ENCODE data around the gene ADCY3.

DNA sequence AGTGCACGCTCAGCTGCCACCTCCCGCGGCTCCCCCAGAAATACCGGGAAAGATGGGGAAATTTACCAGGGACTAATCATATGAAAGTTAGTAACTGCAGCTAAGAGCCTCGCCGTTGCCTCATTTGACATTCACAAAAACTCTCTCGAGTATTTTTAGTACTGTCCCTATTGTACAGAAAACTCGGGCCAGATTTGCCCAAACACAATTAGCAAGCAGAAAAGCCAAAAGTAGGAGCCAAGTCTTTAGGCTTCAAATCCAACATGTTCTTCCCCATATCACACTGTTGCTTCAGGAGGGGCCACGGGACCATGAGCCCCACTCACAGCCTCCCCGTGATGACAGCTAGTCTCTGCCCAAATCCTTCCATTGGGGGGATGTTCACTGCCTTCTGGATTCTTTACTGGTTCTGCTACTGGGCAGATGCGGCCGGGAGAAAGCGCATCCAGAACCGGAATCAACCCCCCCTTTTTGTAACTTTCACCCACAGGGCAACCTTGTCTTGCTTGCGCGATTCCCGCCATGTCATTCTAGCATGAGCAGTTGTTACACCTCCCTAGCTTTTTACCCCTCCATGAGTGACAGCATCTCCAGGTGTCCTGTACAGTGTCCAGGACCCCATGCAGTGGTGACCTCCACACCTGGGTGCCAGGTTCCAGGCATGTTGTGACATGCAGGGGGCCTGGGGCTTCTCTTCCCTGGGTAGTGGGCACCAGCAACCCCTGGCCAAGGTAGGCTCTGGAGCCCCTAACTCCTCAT lies 91.6 kb downstream of the ADCY3 start:
- TF ChIP-seq, protein P1, sequence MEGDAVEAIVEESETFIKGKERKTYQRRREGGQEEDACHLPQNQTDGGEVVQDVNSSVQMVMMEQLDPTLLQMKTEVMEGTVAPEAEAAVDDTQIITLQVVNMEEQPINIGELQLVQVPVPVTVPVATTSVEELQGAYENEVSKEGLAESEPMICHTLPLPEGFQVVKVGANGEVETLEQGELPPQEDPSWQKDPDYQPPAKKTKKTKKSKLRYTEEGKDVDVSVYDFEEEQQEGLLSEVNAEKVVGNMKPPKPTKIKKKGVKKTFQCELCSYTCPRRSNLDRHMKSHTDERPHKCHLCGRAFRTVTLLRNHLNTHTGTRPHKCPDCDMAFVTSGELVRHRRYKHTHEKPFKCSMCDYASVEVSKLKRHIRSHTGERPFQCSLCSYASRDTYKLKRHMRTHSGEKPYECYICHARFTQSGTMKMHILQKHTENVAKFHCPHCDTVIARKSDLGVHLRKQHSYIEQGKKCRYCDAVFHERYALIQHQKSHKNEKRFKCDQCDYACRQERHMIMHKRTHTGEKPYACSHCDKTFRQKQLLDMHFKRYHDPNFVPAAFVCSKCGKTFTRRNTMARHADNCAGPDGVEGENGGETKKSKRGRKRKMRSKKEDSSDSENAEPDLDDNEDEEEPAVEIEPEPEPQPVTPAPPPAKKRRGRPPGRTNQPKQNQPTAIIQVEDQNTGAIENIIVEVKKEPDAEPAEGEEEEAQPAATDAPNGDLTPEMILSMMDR (conservative IDR thresholded peaks at IDR 0.05; ENCODE audit: low read length): no peak
- no peak for TF ChIP-seq EZH2phosphoT487 (IDR thresholded peaks at IDR 0.05; ENCODE audit: borderline replicate concordance)

Data from Loucy (cell line).